Measurements from ENCODE around the gene MLXIP.

DNA sequence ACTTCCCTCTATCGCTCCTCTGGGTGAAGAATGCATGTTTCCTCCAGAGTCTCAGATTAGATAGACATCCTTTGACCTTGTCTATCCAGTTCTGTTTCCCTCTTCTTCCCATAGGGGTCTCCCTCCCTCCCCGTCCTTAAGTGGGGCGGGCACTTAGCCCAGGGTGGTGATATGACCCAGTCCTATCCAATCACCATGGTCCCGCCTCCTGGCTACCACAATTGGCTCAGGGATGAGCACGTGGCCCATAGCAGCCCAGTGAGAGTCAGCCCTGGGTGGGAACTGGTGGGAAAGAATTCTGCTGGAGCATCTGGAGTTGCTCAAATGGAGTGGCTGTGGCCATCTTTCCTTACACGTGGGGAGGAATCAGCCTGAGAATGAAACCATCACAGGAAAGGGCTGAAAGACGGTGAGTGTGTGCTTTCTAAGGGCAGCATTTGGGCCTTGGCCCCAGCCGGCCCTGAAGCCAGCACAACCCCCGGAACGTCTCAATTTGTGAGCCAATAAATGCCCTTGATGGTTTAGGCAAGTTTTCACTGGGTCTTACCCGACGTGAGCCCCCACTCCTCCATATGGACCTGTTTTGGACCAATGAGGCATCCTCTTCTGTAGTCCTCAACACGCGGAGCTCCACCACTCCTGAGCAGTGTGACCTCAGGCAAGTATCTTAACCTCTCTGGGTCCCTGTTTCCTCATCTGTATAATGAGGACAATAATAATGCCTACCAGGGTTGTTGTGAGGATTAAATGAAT lies 14.4 kb upstream of the MLXIP start:
- TF ChIP-seq, protein P1, sequence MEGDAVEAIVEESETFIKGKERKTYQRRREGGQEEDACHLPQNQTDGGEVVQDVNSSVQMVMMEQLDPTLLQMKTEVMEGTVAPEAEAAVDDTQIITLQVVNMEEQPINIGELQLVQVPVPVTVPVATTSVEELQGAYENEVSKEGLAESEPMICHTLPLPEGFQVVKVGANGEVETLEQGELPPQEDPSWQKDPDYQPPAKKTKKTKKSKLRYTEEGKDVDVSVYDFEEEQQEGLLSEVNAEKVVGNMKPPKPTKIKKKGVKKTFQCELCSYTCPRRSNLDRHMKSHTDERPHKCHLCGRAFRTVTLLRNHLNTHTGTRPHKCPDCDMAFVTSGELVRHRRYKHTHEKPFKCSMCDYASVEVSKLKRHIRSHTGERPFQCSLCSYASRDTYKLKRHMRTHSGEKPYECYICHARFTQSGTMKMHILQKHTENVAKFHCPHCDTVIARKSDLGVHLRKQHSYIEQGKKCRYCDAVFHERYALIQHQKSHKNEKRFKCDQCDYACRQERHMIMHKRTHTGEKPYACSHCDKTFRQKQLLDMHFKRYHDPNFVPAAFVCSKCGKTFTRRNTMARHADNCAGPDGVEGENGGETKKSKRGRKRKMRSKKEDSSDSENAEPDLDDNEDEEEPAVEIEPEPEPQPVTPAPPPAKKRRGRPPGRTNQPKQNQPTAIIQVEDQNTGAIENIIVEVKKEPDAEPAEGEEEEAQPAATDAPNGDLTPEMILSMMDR (IDR thresholded peaks at IDR 0.05), result peak in 3 of 4 donors; percentile 20 to 25 (median 23)
- TF ChIP-seq POLR2A (IDR thresholded peaks at IDR 0.05), result no peak

Data from right lobe of liver (tissue), 4 donors.